ENCODE results near the gene CLEC4D. TPM values are rescaled to one million over a fixed set of nuclear protein-coding genes. Genes with fewer than 3 reads are reported as not detected.

Gene CLEC4D
- total RNA-seq (under 1 TPM; 0.51 to 0.67 TPM), polyA plus RNA-seq (under 1 TPM; 0.08 to 0.40 TPM)

GRCh38 chr12:8513256-8513655 is at the start of gene CLEC4D:
Gene CLEC4D (plus strand): TSS chr12:8513503. CDS start chr12:8513733, 230 bp downstream.
- 80% methylated on average over 4 of the region's 4 CpGs for WGBS
- no peak within 1 kb of the TSS for H3K4me3 ChIP-seq (ENCODE audit: low read depth in 1 of 3, low read length in 3 of 3)
- no peak within 1 kb of the TSS for H3K27ac ChIP-seq (ENCODE audit: low read depth in 1 of 2, low read length in 2 of 2)
- H3K27me3 ChIP-seq (ENCODE audit: control insufficient read depth in 4 of 4, insufficient read depth in 4 of 4, low read length in 3 of 4) = peaks cover 0 to 10% (median 0%) of the 10 kb centered on the region in 4 donors
- no peaks in the 10 kb centered on the region for H3K36me3 ChIP-seq (ENCODE audit: control insufficient read depth in 4 of 4, insufficient read depth in 3 of 4, low read depth in 1 of 4, low read length in 3 of 4)
- no peak within 1 kb of the TSS for H3K9ac ChIP-seq (ENCODE audit: low read depth in 1 of 2, low read length in 2 of 2)
- H3K9me3 ChIP-seq (ENCODE audit: control insufficient read depth in 4 of 4, low read length in 3 of 4) = no peaks in the 10 kb centered on the region
- no peaks in the 10 kb centered on the region for H3K4me1 ChIP-seq (ENCODE audit: control insufficient read depth in 4 of 4, insufficient read depth in 4 of 4, low read length in 3 of 4)
- no peak for TF ChIP-seq MAX (IDR thresholded peaks at IDR 0.05)
- TF ChIP-seq HNF4G (IDR thresholded peaks at IDR 0.05) = no peak
- no peak for DNase-seq (ENCODE audit: low spot score)

DNA sequence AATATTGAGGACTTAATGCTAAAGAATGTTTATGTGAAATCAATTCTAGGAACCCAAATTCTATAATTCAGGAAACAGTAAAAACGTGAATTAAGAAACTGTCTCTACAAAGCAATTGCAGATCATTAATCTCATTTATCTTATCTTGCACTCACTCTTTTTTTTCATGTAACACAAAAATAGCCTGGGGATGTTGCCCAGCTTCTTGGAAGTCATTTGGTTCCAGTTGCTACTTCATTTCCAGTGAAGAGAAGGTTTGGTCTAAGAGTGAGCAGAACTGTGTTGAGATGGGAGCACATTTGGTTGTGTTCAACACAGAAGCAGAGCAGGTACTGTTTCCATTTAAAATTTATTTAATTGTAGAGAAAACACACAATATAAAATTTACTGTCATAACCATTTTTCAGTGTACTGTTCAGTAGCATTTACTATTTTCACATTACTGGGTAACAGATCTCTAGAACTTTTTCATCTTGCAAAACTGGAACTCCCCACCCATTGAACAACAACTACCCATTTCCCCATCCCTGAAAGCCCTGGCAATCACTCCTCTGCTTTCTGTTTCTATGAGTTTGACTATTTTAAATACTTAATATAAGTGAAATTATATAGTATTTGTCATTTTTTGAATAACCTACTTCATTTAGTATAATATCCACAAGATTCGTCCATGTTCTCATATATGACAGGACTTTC is 47.9 kb upstream of the CLEC4D start:
- no peak overlapping the region for H3K4me3 ChIP-seq (ENCODE audit: low read depth in 1 of 3, low read length in 3 of 3)
- H3K27ac ChIP-seq (ENCODE audit: low read depth in 1 of 2, low read length in 2 of 2) = no peak overlapping the region
- H3K4me1 ChIP-seq (ENCODE audit: control insufficient read depth in 4 of 4, insufficient read depth in 4 of 4, low read length in 3 of 4) = no peaks in the 10 kb centered on the region
- H3K9ac ChIP-seq (ENCODE audit: low read depth in 1 of 2, low read length in 2 of 2) = no peak overlapping the region
- H3K9me3 ChIP-seq (ENCODE audit: control insufficient read depth in 4 of 4, low read length in 3 of 4) = peaks cover 0 to 5% (median 0%) of the 10 kb centered on the region in 4 donors
- DNase-seq (ENCODE audit: low spot score) = no peak
- TF ChIP-seq, protein P1, sequence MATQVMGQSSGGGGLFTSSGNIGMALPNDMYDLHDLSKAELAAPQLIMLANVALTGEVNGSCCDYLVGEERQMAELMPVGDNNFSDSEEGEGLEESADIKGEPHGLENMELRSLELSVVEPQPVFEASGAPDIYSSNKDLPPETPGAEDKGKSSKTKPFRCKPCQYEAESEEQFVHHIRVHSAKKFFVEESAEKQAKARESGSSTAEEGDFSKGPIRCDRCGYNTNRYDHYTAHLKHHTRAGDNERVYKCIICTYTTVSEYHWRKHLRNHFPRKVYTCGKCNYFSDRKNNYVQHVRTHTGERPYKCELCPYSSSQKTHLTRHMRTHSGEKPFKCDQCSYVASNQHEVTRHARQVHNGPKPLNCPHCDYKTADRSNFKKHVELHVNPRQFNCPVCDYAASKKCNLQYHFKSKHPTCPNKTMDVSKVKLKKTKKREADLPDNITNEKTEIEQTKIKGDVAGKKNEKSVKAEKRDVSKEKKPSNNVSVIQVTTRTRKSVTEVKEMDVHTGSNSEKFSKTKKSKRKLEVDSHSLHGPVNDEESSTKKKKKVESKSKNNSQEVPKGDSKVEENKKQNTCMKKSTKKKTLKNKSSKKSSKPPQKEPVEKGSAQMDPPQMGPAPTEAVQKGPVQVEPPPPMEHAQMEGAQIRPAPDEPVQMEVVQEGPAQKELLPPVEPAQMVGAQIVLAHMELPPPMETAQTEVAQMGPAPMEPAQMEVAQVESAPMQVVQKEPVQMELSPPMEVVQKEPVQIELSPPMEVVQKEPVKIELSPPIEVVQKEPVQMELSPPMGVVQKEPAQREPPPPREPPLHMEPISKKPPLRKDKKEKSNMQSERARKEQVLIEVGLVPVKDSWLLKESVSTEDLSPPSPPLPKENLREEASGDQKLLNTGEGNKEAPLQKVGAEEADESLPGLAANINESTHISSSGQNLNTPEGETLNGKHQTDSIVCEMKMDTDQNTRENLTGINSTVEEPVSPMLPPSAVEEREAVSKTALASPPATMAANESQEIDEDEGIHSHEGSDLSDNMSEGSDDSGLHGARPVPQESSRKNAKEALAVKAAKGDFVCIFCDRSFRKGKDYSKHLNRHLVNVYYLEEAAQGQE (IDR thresholded peaks at IDR 0.05) = no peak
- TF ChIP-seq, protein P2, sequence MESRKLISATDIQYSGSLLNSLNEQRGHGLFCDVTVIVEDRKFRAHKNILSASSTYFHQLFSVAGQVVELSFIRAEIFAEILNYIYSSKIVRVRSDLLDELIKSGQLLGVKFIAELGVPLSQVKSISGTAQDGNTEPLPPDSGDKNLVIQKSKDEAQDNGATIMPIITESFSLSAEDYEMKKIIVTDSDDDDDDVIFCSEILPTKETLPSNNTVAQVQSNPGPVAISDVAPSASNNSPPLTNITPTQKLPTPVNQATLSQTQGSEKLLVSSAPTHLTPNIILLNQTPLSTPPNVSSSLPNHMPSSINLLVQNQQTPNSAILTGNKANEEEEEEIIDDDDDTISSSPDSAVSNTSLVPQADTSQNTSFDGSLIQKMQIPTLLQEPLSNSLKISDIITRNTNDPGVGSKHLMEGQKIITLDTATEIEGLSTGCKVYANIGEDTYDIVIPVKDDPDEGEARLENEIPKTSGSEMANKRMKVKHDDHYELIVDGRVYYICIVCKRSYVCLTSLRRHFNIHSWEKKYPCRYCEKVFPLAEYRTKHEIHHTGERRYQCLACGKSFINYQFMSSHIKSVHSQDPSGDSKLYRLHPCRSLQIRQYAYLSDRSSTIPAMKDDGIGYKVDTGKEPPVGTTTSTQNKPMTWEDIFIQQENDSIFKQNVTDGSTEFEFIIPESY (IDR thresholded peaks at IDR 0.05) = no peak
- no peak for TF ChIP-seq RAD21 (IDR thresholded peaks at IDR 0.05)
- TF ChIP-seq FOXA1 (IDR thresholded peaks at IDR 0.05) = no peak
- no peak for TF ChIP-seq RXRA (IDR thresholded peaks at IDR 0.05)
- TF ChIP-seq CTCF (IDR thresholded peaks at IDR 0.05; ENCODE audit: low read depth, low read length, missing input control) = no peak
- TF ChIP-seq SP1 (IDR thresholded peaks at IDR 0.05) = no peak
- no peak for TF ChIP-seq HNF4G (IDR thresholded peaks at IDR 0.05)
- TF ChIP-seq FOXA2 (IDR thresholded peaks at IDR 0.05) = no peak
- TF ChIP-seq MAX (IDR thresholded peaks at IDR 0.05) = no peak
- no peak for TF ChIP-seq JUND (IDR thresholded peaks at IDR 0.05)
- TF ChIP-seq GABPA (IDR thresholded peaks at IDR 0.05 in 1 of 2, conservative IDR thresholded peaks at IDR 0.05 in 1 of 2) = no peak
- TF ChIP-seq ATF3 (IDR thresholded peaks at IDR 0.05) = no peak
- no peak for TF ChIP-seq HNF4A (conservative IDR thresholded peaks at IDR 0.05)
- TF ChIP-seq TAF1 (conservative IDR thresholded peaks at IDR 0.05) = no peak
- no peak for TF ChIP-seq NR2F2 (IDR thresholded peaks at IDR 0.05)
- TF ChIP-seq EGR1 (IDR thresholded peaks at IDR 0.05; ENCODE audit: low read depth in 2 of 2) = no peak
- peaks cover 0 to 2% (median 0%) of the 10 kb centered on the region in 4 donors for H3K27me3 ChIP-seq (ENCODE audit: control insufficient read depth in 4 of 4, insufficient read depth in 4 of 4, low read length in 3 of 4)
- WGBS = 0% methylated on average over 2 of the region's 2 CpGs
- no peaks in the 10 kb centered on the region for H3K36me3 ChIP-seq (ENCODE audit: control insufficient read depth in 4 of 4, insufficient read depth in 3 of 4, low read depth in 1 of 4, low read length in 3 of 4)
